Central memory CD8-positive, alpha-beta T cell (primary cell): ENCODE measurements around the gene RSPRY1.
"Not testable (repeated sequence)": the region's sequence is repeated elsewhere in the genome, so short reads cannot be mapped to it uniquely, and the experiment has no call there.

ENCODE experiments used
- ATAC-seq: fragments of 150-1000 bp; cut with Tn5 transposase; replicated peaks from 2 replicates; pipeline ENCODE4 v1.10.0; 2022; ENCODE audit warnings: mild to moderate bottlenecking, moderate FRiP score, moderate number of reproducible peaks; ENCODE audit not compliant: poor library complexity, severe bottlenecking; ENCODE audit errors: extremely low read depth
- DNase-seq, 2 donors: peaks; one replicate each; pipeline ENCODE4 v3.0.0; 2021; ENCODE audit warnings: low spot score in 2 of 2
- H3K27ac Mint-ChIP-seq: one replicate; pipeline ENCODE4 v1.8.0; 2022; ENCODE audit warnings: low read depth, mild to moderate bottlenecking, moderate library complexity, mixed read lengths
- H3K27me3 Mint-ChIP-seq: one replicate; pipeline ENCODE4 v1.8.0; 2022; ENCODE audit warnings: mixed read lengths
- H3K36me3 Mint-ChIP-seq: one replicate; pipeline ENCODE4 v1.8.0; 2022; ENCODE audit warnings: mild to moderate bottlenecking, moderate library complexity, mixed read lengths; ENCODE audit not compliant: insufficient read depth
- H3K4me1 Mint-ChIP-seq: one replicate; pipeline ENCODE4 v1.8.0; 2022; ENCODE audit warnings: mixed read lengths
- H3K4me3 Mint-ChIP-seq: one replicate; pipeline ENCODE4 v1.8.0; 2022; ENCODE audit warnings: mild to moderate bottlenecking, moderate library complexity, mixed read lengths
- H3K9me3 Mint-ChIP-seq: one replicate; pipeline ENCODE4 v1.8.0; 2022; ENCODE audit warnings: mixed read lengths

Gene RSPRY1

GRCh38 chr16:57184113-57184512 is 2.0 kb upstream of the RSPRY1 start:
- DNase-seq (no peak), ATAC-seq (no peak)
- Mint-ChIP-seq H3K4me1 (peaks cover 54% of the 10 kb centered on the region), H3K36me3 (peaks cover 13% of the 10 kb centered on the region), H3K4me3 (peak overlapping the region; percentile 94), H3K27ac (peak overlapping the region; percentile 75), H3K27me3 (no peaks in the 10 kb centered on the region), H3K9me3 (no peaks in the 10 kb centered on the region)

- Mint-ChIP-seq H3K9me3 (no peaks in the 10 kb centered on the region), H3K27me3 (no peaks in the 10 kb centered on the region), H3K4me1 (peaks cover 54% of the 10 kb centered on the region), H3K4me3 (peak overlapping the region; percentile 94), H3K27ac (peak overlapping the region; percentile 98), H3K36me3 (peaks cover 15% of the 10 kb centered on the region)
- no peak for ATAC-seq
- no peak for DNase-seq
Observed at GRCh38 chr16:57184887-57185445, 1.2 kb upstream of the RSPRY1 start.

GRCh38 chr16:57185446-57185944 is 634 bp upstream of the RSPRY1 start:
- Mint-ChIP-seq H3K27me3 (no peaks in the 10 kb centered on the region), H3K9me3 (no peaks in the 10 kb centered on the region), H3K4me1 (peaks cover 54% of the 10 kb centered on the region), H3K27ac (peak overlapping the region; percentile 98), H3K4me3 (peak overlapping the region; percentile 94), H3K36me3 (peaks cover 15% of the 10 kb centered on the region)
- DNase-seq (no peak), ATAC-seq (peak; percentile 5)

DNA sequence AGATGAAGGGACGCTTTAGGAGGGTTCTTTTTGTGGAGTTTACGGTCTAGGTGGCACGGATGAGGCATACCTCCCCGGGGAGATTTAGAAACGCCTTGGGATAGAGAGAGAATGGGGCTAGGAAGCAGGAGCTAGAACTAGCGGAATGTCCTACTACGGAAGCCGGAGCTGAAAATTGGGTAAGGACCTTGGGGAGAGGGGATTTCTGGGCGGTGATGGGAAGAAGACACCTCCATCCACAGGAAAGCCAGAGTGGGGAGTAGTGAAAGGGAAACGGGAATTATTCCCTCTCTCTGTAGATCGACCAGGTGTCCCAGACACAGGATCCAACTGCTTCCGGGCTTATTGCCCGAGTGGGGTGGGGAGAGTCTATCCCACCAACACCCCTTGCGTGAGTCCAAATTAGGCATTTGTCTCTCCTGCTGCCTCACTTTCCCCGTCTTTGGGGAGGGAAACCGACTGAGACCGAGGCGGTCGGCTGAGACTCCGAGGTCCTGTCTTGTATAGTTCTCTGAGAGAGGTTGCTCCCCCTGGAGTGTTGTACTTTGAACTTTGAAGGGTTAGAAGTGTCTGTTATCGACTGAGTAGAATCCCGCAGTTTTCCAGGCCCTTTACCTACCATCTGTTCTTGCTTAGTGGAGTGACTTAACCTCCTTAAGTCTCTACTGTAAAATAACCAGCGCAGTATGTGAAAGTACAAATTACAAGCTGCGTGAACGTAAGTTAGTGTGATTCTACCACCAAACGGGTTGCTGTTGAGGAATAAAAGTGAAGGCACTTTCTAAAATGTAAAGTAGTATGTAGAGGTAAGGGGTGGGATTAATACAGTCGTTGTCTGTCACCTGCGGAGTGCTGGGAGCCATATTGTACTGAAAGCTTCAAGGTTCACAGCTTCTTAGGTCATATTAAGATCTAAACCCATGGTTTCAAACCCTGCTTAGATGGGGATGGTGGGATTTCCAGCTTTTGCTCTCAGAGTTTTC is 1.0 kb downstream of the RSPRY1 start:
- Mint-ChIP-seq H3K9me3 (no peaks in the 10 kb centered on the region), H3K27me3 (no peaks in the 10 kb centered on the region), H3K27ac (peak overlapping the region; percentile 98), H3K4me1 (peaks cover 54% of the 10 kb centered on the region), H3K4me3 (peak overlapping the region; percentile 94), H3K36me3 (peaks cover 13% of the 10 kb centered on the region)
- DNase-seq (peak in 1 of 2 donors; percentile 11), ATAC-seq (peak; percentile 3)

GRCh38 chr16:57187902-57188710 is 2.0 kb downstream of the RSPRY1 start:
- ATAC-seq, DNase-seq, H3K27me3 Mint-ChIP-seq, H3K9me3 Mint-ChIP-seq: not testable (repeated sequence)
- H3K4me3 Mint-ChIP-seq = peak overlapping the region; percentile 94
- H3K36me3 Mint-ChIP-seq = peaks cover 13% of the 10 kb centered on the region
- peak overlapping the region; percentile 98 for H3K27ac Mint-ChIP-seq
- peaks cover 60% of the 10 kb centered on the region for H3K4me1 Mint-ChIP-seq

DNA sequence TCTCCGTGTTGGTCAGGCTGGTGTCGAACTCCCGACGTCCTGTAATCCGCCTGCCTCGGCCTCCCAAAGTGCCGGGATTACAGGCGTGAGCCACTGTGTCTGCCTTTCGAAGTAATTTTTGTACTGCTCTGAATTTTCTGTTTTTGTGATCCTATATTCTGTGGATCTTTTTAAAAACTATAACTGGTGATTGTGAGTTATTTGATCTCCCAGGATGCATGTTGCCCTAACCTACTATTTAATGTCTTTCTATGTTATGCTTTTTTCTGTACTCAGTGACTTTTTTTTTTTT is 2.5 kb downstream of the RSPRY1 start:
- no peak for ATAC-seq
- Mint-ChIP-seq H3K27me3 (no peaks in the 10 kb centered on the region), H3K4me3 (no peak overlapping the region), H3K27ac (no peak overlapping the region), H3K4me1 (peaks cover 62% of the 10 kb centered on the region), H3K9me3 (no peaks in the 10 kb centered on the region), H3K36me3 (peaks cover 13% of the 10 kb centered on the region)
- DNase-seq = no peak

DNA sequence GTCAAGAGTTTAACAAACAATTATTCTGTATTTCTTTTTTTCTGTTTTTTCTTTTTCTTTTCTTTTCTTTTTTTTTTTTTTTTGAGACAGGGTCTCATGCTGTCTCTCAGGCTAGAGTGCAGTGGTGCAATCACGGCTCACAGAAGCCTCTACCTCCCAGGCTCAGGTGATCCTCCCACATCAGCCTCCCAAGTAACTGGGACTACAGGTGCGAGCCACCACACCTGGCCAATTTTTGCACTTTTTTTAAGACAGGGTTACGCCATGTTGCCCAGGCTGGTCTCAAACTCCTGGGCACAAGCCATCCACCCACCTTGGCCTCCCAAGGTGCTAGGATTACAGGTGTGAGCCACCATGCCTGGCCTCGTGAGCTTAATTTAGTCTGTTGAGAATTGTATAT is 3.4 kb downstream of the RSPRY1 start:
- Mint-ChIP-seq H3K36me3 (peaks cover 13% of the 10 kb centered on the region), H3K4me1 (peaks cover 61% of the 10 kb centered on the region)
- not testable (repeated sequence) for H3K4me3 Mint-ChIP-seq, ATAC-seq, H3K27me3 Mint-ChIP-seq, H3K27ac Mint-ChIP-seq, H3K9me3 Mint-ChIP-seq, DNase-seq

GRCh38 chr16:57190136-57190535 is 4.0 kb downstream of the RSPRY1 start:
- ATAC-seq (no peak), DNase-seq (no peak)
- no peak overlapping the region for H3K27ac Mint-ChIP-seq
- no peaks in the 10 kb centered on the region for H3K27me3 Mint-ChIP-seq
- H3K4me3 Mint-ChIP-seq = no peak overlapping the region
- no peaks in the 10 kb centered on the region for H3K9me3 Mint-ChIP-seq
- H3K36me3 Mint-ChIP-seq = peaks cover 13% of the 10 kb centered on the region
- peaks cover 57% of the 10 kb centered on the region for H3K4me1 Mint-ChIP-seq

GRCh38 chr16:57191056-57191571 is 5.0 kb downstream of the RSPRY1 start:
- DNase-seq (no peak), ATAC-seq (no peak)
- Mint-ChIP-seq H3K27me3 (no peaks in the 10 kb centered on the region), H3K36me3 (peaks cover 8% of the 10 kb centered on the region), H3K27ac (no peak overlapping the region), H3K4me3 (no peak overlapping the region), H3K4me1 (peaks cover 56% of the 10 kb centered on the region), H3K9me3 (no peaks in the 10 kb centered on the region)

GRCh38 chr16:57192146-57192545 is 6.0 kb downstream of the RSPRY1 start:
- DNase-seq (no peak), ATAC-seq (no peak)
- Mint-ChIP-seq H3K36me3 (peaks cover 4% of the 10 kb centered on the region), H3K4me1 (peaks cover 54% of the 10 kb centered on the region), H3K27me3 (no peaks in the 10 kb centered on the region), H3K4me3 (no peak overlapping the region), H3K9me3 (no peaks in the 10 kb centered on the region), H3K27ac (no peak overlapping the region)

GRCh38 chr16:57192720-57193486 is 6.8 kb downstream of the RSPRY1 start:
- Mint-ChIP-seq H3K36me3 (peaks cover 4% of the 10 kb centered on the region), H3K4me3 (no peak overlapping the region), H3K4me1 (peaks cover 46% of the 10 kb centered on the region), H3K9me3 (no peaks in the 10 kb centered on the region), H3K27ac (no peak overlapping the region), H3K27me3 (no peaks in the 10 kb centered on the region)
- no peak for DNase-seq
- ATAC-seq = no peak

DNA sequence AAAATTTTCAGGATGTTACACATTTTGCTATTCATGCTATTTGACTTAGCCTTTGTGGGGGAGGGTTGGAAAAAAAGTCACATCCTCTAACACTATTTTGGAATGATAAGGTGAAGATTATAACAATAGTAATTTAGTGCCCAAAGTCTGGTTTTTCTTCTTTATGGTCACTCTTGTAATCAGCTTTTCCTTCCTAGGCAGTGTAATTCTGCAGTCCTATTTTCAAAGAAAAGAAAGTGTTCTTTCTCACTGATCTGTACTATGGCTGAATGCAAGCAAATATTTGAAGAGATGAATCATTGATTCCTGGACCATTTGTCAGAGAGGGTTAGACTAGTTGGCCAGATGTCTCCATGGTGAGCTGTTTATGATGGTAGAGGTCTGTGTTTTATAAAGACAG is 8.4 kb downstream of the RSPRY1 start:
- no peaks in the 10 kb centered on the region for H3K9me3 Mint-ChIP-seq
- no peaks in the 10 kb centered on the region for H3K27me3 Mint-ChIP-seq
- ATAC-seq (no peak), DNase-seq (no peak)
- peak overlapping the region; percentile 8 for H3K27ac Mint-ChIP-seq
- H3K4me3 Mint-ChIP-seq = no peak overlapping the region
- H3K4me1 Mint-ChIP-seq = peaks cover 42% of the 10 kb centered on the region
- peaks cover 4% of the 10 kb centered on the region for H3K36me3 Mint-ChIP-seq
